H9 (cell line): Measurements from ENCODE around the gene MORC2. TPM values are rescaled to one million over a fixed set of nuclear protein-coding genes. Genes with fewer than 3 reads are reported as not detected.

ENCODE experiments used
- DNase-seq: peaks from one replicate; pipeline ENCODE4 v3.0.0-alpha.2; 2017
- H2AFZ ChIP-seq: one replicate; pipeline ENCODE4 v1.6.1; 2013; ENCODE audit warnings: mild to moderate bottlenecking, low read length, control low read depth, moderate library complexity
- H2AK5ac ChIP-seq: 2 replicates; pipeline ENCODE4 v1.6.1; 2013; ENCODE audit warnings: low read length, control low read depth, mixed read lengths; ENCODE audit not compliant: insufficient read length
- H2BK120ac ChIP-seq: one replicate; pipeline ENCODE4 v1.6.1; 2013; ENCODE audit warnings: low read depth, mild to moderate bottlenecking, low read length, control low read depth, inconsistent platforms; ENCODE audit not compliant: poor library complexity, severe bottlenecking
- H2BK12ac ChIP-seq: 2 replicates; pipeline ENCODE4 v1.6.1; 2013; ENCODE audit warnings: low read length, control low read depth, mixed read lengths, low read depth; ENCODE audit not compliant: insufficient read length
- H2BK15ac ChIP-seq: 2 replicates; pipeline ENCODE4 v1.6.1; 2013; ENCODE audit warnings: low read depth, low read length, control low read depth
- H2BK20ac ChIP-seq: one replicate; pipeline ENCODE4 v1.6.1; 2013; ENCODE audit warnings: low read depth, mild to moderate bottlenecking, low read length, control low read depth, inconsistent platforms; ENCODE audit not compliant: poor library complexity, severe bottlenecking
- H2BK5ac ChIP-seq: 2 replicates; pipeline ENCODE4 v1.6.1; 2013; ENCODE audit warnings: low read length, control low read depth, mixed read lengths; ENCODE audit not compliant: insufficient read length
- H3K14ac ChIP-seq: 2 replicates; pipeline ENCODE4 v1.6.1; 2013; ENCODE audit warnings: low read length, control low read depth; ENCODE audit not compliant: insufficient read depth
- H3K18ac ChIP-seq: 2 replicates; pipeline ENCODE4 v1.6.1; 2013; ENCODE audit warnings: low read depth, mild to moderate bottlenecking, mixed read lengths, low read length, control low read depth; ENCODE audit not compliant: insufficient read length
- H3K23ac ChIP-seq: 2 replicates; pipeline ENCODE4 v1.6.1; 2013; ENCODE audit warnings: low read length, control low read depth, mixed read lengths, low read depth; ENCODE audit not compliant: insufficient read length
- H3K23me2 ChIP-seq: 2 replicates; pipeline ENCODE4 v1.6.1; 2013; ENCODE audit warnings: low read depth, mild to moderate bottlenecking, mixed read lengths, low read length, control low read depth; ENCODE audit not compliant: insufficient read length, poor library complexity, severe bottlenecking
- H3K27ac ChIP-seq: 2 replicates; pipeline ENCODE4 v1.5.1; 2013; ENCODE audit warnings: low read length, control low read depth, mixed read lengths, low read depth; ENCODE audit not compliant: insufficient read length
- H3K27me3 ChIP-seq: 2 replicates; pipeline ENCODE4 v1.6.1; 2013; ENCODE audit warnings: low read length, control low read depth, inconsistent platforms; ENCODE audit not compliant: insufficient read depth
- H3K4ac ChIP-seq: 2 replicates; pipeline ENCODE4 v1.6.1; 2013; ENCODE audit warnings: low read depth, mild to moderate bottlenecking, control low read depth, inconsistent platforms, low read length, moderate library complexity
- H3K4me1 ChIP-seq: 2 replicates; pipeline ENCODE4 v1.6.1; 2013; ENCODE audit warnings: low read length, control low read depth, inconsistent platforms; ENCODE audit not compliant: insufficient read depth
- H3K4me2 ChIP-seq: 2 replicates; pipeline ENCODE4 v1.6.1; 2013; ENCODE audit warnings: low read length, control low read depth, mixed read lengths; ENCODE audit not compliant: insufficient read length, insufficient read depth
- H3K56ac ChIP-seq: 2 replicates; pipeline ENCODE4 v1.6.1; 2013; ENCODE audit warnings: low read depth, mild to moderate bottlenecking, mixed read lengths, low read length, control low read depth; ENCODE audit not compliant: insufficient read length
- H3K79me1 ChIP-seq: 2 replicates; pipeline ENCODE4 v1.6.1; 2013; ENCODE audit warnings: low read depth, mild to moderate bottlenecking, moderate library complexity, low read length, control low read depth, inconsistent platforms; ENCODE audit not compliant: insufficient read depth, poor library complexity, severe bottlenecking
- H3K79me2 ChIP-seq: 2 replicates; pipeline ENCODE4 v1.6.1; 2013; ENCODE audit warnings: low read length, control low read depth, inconsistent platforms; ENCODE audit not compliant: insufficient read depth
- H3K9ac ChIP-seq: 2 replicates; pipeline ENCODE4 v1.6.1; 2013; ENCODE audit warnings: low read length, control low read depth, mixed read lengths; ENCODE audit not compliant: insufficient read length; ENCODE audit errors: extremely low read depth
- H3K9me3 ChIP-seq: one replicate; pipeline ENCODE4 v1.6.1; 2013; ENCODE audit warnings: low read depth, low read length, inconsistent platforms; ENCODE audit not compliant: control insufficient read depth
- H3T11ph ChIP-seq: one replicate; pipeline ENCODE4 v1.6.1; 2013; ENCODE audit warnings: mild to moderate bottlenecking, low read length, control low read depth, inconsistent platforms
- H4K20me1 ChIP-seq: one replicate; pipeline ENCODE4 v1.6.1; 2013; ENCODE audit not compliant: control insufficient read depth, insufficient read length, insufficient read depth
- H4K5ac ChIP-seq: 2 replicates; pipeline ENCODE4 v1.6.1; 2013; ENCODE audit warnings: low read depth, mild to moderate bottlenecking, mixed read lengths, low read length, control low read depth; ENCODE audit not compliant: insufficient read length
- H4K8ac ChIP-seq: replicated peaks from 2 replicates; pipeline ENCODE4 v1.6.1; 2013; ENCODE audit warnings: low read length, control low read depth, mixed read lengths, low read depth; ENCODE audit not compliant: insufficient read length
- H4K91ac ChIP-seq: 2 replicates; pipeline ENCODE4 v1.6.1; 2013; ENCODE audit warnings: low read depth, mild to moderate bottlenecking, moderate library complexity, mixed read lengths, low read length, control low read depth; ENCODE audit not compliant: insufficient read length
- H3K27ac Mint-ChIP-seq, 3 experiments: 2 replicates in 2 of 3; 3 replicates in 1 of 3; pipeline ENCODE4 v1.8.0; 2020 to 2021; ENCODE audit warnings: mixed read lengths in 3 of 3, mild to moderate bottlenecking in 1 of 3, moderate library complexity in 1 of 3
- H3K27me3 Mint-ChIP-seq: 2 replicates; pipeline ENCODE4 v1.8.0; 2021; ENCODE audit warnings: low read depth, mild to moderate bottlenecking, moderate library complexity, mixed read lengths
- H3K36me3 Mint-ChIP-seq, 3 experiments: 2 replicates in 2 of 3; 3 replicates in 1 of 3; pipeline ENCODE4 v1.8.0; 2020 to 2021; ENCODE audit warnings: low read depth in 3 of 3, mixed read lengths in 3 of 3; ENCODE audit not compliant: insufficient read depth in 1 of 3
- H3K4me1 Mint-ChIP-seq, 2 experiments: 2 replicates each; pipeline ENCODE4 v1.8.0; 2020; ENCODE audit warnings: mixed read lengths in 2 of 2
- H3K4me3 Mint-ChIP-seq, 2 experiments: 2 replicates in 1 of 2; 3 replicates in 1 of 2; pipeline ENCODE4 v1.8.0; 2020 to 2021; ENCODE audit warnings: mild to moderate bottlenecking in 2 of 2, mixed read lengths in 2 of 2, moderate library complexity in 1 of 2
- H3K9me3 Mint-ChIP-seq, 2 experiments: 2 replicates in 1 of 2; 3 replicates in 1 of 2; pipeline ENCODE4 v1.8.0; 2020; ENCODE audit warnings: mild to moderate bottlenecking in 2 of 2, mixed read lengths in 2 of 2, moderate library complexity in 1 of 2
- WGBS: extraction: QIAGEN DNeasy Blood & Tissue Kit; methylation state at CpG from one replicate; pipeline ENCODE4 v1.1.7; 2013; ENCODE audit warnings: missing lambda C conversion rate, low lambda C conversion rate, mixed read lengths; ENCODE audit not compliant: insufficient read length; ENCODE audit errors: extremely low coverage; 5-methylcytosine and 5-hydroxymethylcytosine counted together
- total RNA-seq: library from RNA; stranded (reverse); gene quantifications from 2 replicates; pipeline ENCODE4 v1.2.1, GENCODE V29; 2021
- TF ChIP-seq, protein P1 (sequence below): fragments of 200-600 bp; sonication (generic); conservative IDR thresholded peaks from 3 replicates; pipeline ENCODE4 v1.8.0; 2021; ENCODE audit warnings: antibody characterized with exemption, mild to moderate bottlenecking

Gene MORC2
- total RNA-seq, 1 experiment from 2014 or later, result 37.4 TPM

- Mint-ChIP-seq H3K9me3 (no peaks in the 10 kb centered on the region; a peak in 1 of 5 replicates), H3K36me3 (peaks cover 3 to 10% (median 5%) of the 10 kb centered on the region in 3 experiments; a peak in 4 of 7 replicates), H3K27ac (peak overlapping the region in 1 of 3 experiments; percentile 67; a peak in 1 of 7 replicates), H3K4me1 (peaks cover 14% of the 10 kb centered on the region in 2 experiments), H3K27me3 (no peaks in the 10 kb centered on the region), H3K4me3 (no peak overlapping the region)
- Histone ChIP-seq H3K56ac (no peak overlapping the region), H3K27ac (no peak overlapping the region), H3K27me3 (no peaks in the 10 kb centered on the region), H2BK120ac (no peak overlapping the region), H2BK15ac (no peak overlapping the region), H3K4me2 (no peak overlapping the region), H2BK20ac (no peak overlapping the region), H3K14ac (no peak overlapping the region), H3K9ac (no peak overlapping the region), H2AK5ac (no peak overlapping the region), H4K8ac (no peak overlapping the region), H3K18ac (no peak overlapping the region), H2AFZ (no peak overlapping the region), H2BK5ac (no peak overlapping the region), H3K79me1 (no peaks in the 10 kb centered on the region), H4K91ac (no peak overlapping the region), H3K4me1 (no peaks in the 10 kb centered on the region), H4K20me1 (no peaks in the 10 kb centered on the region), H3K79me2 (no peaks in the 10 kb centered on the region), H2BK12ac (no peak overlapping the region), H3K9me3 (no peaks in the 10 kb centered on the region), H3K4ac (no peak overlapping the region), H3K23ac (no peak overlapping the region), H3K23me2 (no peaks in the 10 kb centered on the region), H4K5ac (no peak overlapping the region), H3T11ph (no peak overlapping the region)
- TF ChIP-seq, protein P1, sequence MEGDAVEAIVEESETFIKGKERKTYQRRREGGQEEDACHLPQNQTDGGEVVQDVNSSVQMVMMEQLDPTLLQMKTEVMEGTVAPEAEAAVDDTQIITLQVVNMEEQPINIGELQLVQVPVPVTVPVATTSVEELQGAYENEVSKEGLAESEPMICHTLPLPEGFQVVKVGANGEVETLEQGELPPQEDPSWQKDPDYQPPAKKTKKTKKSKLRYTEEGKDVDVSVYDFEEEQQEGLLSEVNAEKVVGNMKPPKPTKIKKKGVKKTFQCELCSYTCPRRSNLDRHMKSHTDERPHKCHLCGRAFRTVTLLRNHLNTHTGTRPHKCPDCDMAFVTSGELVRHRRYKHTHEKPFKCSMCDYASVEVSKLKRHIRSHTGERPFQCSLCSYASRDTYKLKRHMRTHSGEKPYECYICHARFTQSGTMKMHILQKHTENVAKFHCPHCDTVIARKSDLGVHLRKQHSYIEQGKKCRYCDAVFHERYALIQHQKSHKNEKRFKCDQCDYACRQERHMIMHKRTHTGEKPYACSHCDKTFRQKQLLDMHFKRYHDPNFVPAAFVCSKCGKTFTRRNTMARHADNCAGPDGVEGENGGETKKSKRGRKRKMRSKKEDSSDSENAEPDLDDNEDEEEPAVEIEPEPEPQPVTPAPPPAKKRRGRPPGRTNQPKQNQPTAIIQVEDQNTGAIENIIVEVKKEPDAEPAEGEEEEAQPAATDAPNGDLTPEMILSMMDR, result no peak
- peak; percentile 22 for DNase-seq
- WGBS, result no CpG with 5 or more reads among the region's 11 CpGs
Observed at GRCh38 chr22:30887453-30887852, 81.1 kb downstream of the MORC2 start.
